GM18507 (cell line): ENCODE data around the gene TBC1D24.
"Not testable (repeated sequence)": the region's sequence is repeated elsewhere in the genome, so short reads cannot be mapped to it uniquely, and the experiment has no call there.

ENCODE experiments used
- DNase-seq: peaks from one replicate; pipeline ENCODE4 v3.0.0; 2011; ENCODE audit warnings: low read depth; ENCODE audit not compliant: insufficient read length; ENCODE audit errors: extremely low spot score
- FAIRE-seq: peaks from 2 replicates; lab custom pipeline; 2011; peaks lifted over from hg19 to GRCh38; lab: Jason Lieb, UNC

Gene TBC1D24

GRCh38 chr16:2474877-2475412, at the start of gene TBC1D24:
TSS of gene TBC1D24 (plus strand) at chr16:2475127. CDS start at chr16:2496149, 21,022 bp downstream.
- peak; percentile 100 for DNase-seq
- FAIRE-seq: peak; percentile 88

GRCh38 chr16:2425825-2426430, 49.0 kb upstream of the TBC1D24 start:
- DNase-seq (no peak), FAIRE-seq (no peak)

- FAIRE-seq: no peak
- no peak for DNase-seq
These were observed 48.0 kb upstream of the TBC1D24 start for GRCh38 chr16:2426941-2427361.

- FAIRE-seq (no peak), DNase-seq (no peak)
These were observed 47.4 kb upstream of the TBC1D24 start for GRCh38 chr16:2427526-2427925.

- DNase-seq: no peak
- FAIRE-seq: no peak
These were observed 46.7 kb upstream of the TBC1D24 start for GRCh38 chr16:2428051-2428783.

GRCh38 chr16:2428784-2429033, 46.2 kb upstream of the TBC1D24 start:
- DNase-seq: no peak
- FAIRE-seq: no peak

GRCh38 chr16:2429034-2429770, 45.7 kb upstream of the TBC1D24 start, which contains the start of gene CCNF:
TSS of gene CCNF (plus strand) at chr16:2429447. CDS start at chr16:2429482, 35 bp downstream.
- peak; percentile 99 for DNase-seq
- FAIRE-seq: peak; percentile 90

- DNase-seq (no peak), FAIRE-seq (peak; percentile 18)
These were observed 44.9 kb upstream of the TBC1D24 start for GRCh38 chr16:2429771-2430663.

- no peak for FAIRE-seq
- no peak for DNase-seq
These were observed 42.6 kb upstream of the TBC1D24 start for GRCh38 chr16:2432286-2432685.

GRCh38 chr16:2432801-2433505, 42.0 kb upstream of the TBC1D24 start:
- DNase-seq (no peak), FAIRE-seq (no peak)

GRCh38 chr16:2435236-2435635, 39.7 kb upstream of the TBC1D24 start:
- not testable (repeated sequence) for FAIRE-seq, DNase-seq

GRCh38 chr16:2436110-2436509, 38.8 kb upstream of the TBC1D24 start:
- no peak for FAIRE-seq
- no peak for DNase-seq

- FAIRE-seq (no peak), DNase-seq (no peak)
These were observed 37.7 kb upstream of the TBC1D24 start for GRCh38 chr16:2437032-2437790.

GRCh38 chr16:2438121-2438520, 36.8 kb upstream of the TBC1D24 start:
- DNase-seq: no peak
- FAIRE-seq: no peak

GRCh38 chr16:2439598-2439997, 35.3 kb upstream of the TBC1D24 start:
- DNase-seq (no peak), FAIRE-seq (no peak)

- not testable (repeated sequence) for DNase-seq, FAIRE-seq
These were observed 33.7 kb upstream of the TBC1D24 start for GRCh38 chr16:2441143-2441804.

- no peak for FAIRE-seq
- no peak for DNase-seq
These were observed 31.4 kb upstream of the TBC1D24 start for GRCh38 chr16:2443555-2443954.
